ENCODE data around the gene TIGAR. TPM values are rescaled to one million over a fixed set of nuclear protein-coding genes. Genes with fewer than 3 reads are reported as not detected.

TIGAR gene
- total and polyA plus RNA-seq, 2 of the 8 experiments (the other 6 are each of a cell fraction or from before 2014, with no cell fraction given): 3.8 to 26.4 TPM

GRCh38 chr12:4282103-4282891 lies 38.7 kb upstream of the TIGAR start:
- Histone ChIP-seq H3K4me1 (replicated peaks in 1 of 4; ENCODE audit: control insufficient read depth in 3 of 4, insufficient read depth in 4 of 4, low read length in 3 of 4) (peaks cover 0 to 6% (median 3%) of the 10 kb centered on the region in 4 experiments), H4K91ac (replicated peaks; ENCODE audit: insufficient read length, low read length) (no peak overlapping the region), H3K27me3 (replicated peaks in 1 of 4; ENCODE audit: control insufficient read depth in 3 of 4, extremely low read depth in 1 of 4, insufficient read depth in 3 of 4, low read length in 3 of 4) (no peaks in the 10 kb centered on the region), H4K20me1 (replicated peaks in 1 of 2; ENCODE audit: control insufficient read depth in 1 of 2, insufficient read depth in 2 of 2, low read length in 2 of 2) (peaks cover 36 to 68% of the 10 kb centered on the region in 2 experiments), H3K79me1 (ENCODE audit: low read depth, low read length) (peaks cover 30% of the 10 kb centered on the region), H3K27ac (ENCODE audit: low read depth, low read length) (no peak overlapping the region), H3K4me3 (ENCODE audit: extremely low read depth in 1 of 4, insufficient read depth in 2 of 4, low read depth in 3 of 4, low read length in 4 of 4) (no peak overlapping the region), H3K4ac (replicated peaks; ENCODE audit: insufficient read length, low read depth, low read length) (no peak overlapping the region), H2AK5ac (ENCODE audit: low read depth, low read length) (no peak overlapping the region), H2BK5ac (ENCODE audit: low read depth, low read length) (no peak overlapping the region), H3K36me3 (ENCODE audit: control insufficient read depth in 2 of 4, insufficient read depth in 4 of 4, low read length in 3 of 4) (peaks cover 60 to 100% (median 90%) of the 10 kb centered on the region in 4 experiments), H2BK15ac (ENCODE audit: low read length) (no peak overlapping the region), H4K5ac (ENCODE audit: insufficient read length, low read depth, low read length) (no peak overlapping the region), H3K14ac (ENCODE audit: insufficient read length) (no peak overlapping the region), H3K79me2 (ENCODE audit: control insufficient read depth in 1 of 2, insufficient read depth in 2 of 2, low read length in 2 of 2) (peaks cover 0 to 96% of the 10 kb centered on the region in 2 experiments; a peak in 3 of 4 replicates), H3K23ac (ENCODE audit: insufficient read length) (no peak overlapping the region), H2AFZ (ENCODE audit: low read length) (no peak overlapping the region), H2BK12ac (ENCODE audit: low read depth, low read length) (no peak overlapping the region), H3K9ac (replicated peaks in 1 of 4; ENCODE audit: extremely low read depth in 1 of 4, low read depth in 3 of 4, low read length in 3 of 4) (no peak overlapping the region), H4K8ac (ENCODE audit: extremely low read depth, insufficient read depth, low read length) (no peak overlapping the region; the same call in 1 of the 2 replicates), H2BK120ac (replicated peaks; ENCODE audit: low read depth, low read length) (no peak overlapping the region), H2BK20ac (ENCODE audit: low read length) (no peak overlapping the region), H3K9me3 (ENCODE audit: insufficient read depth in 2 of 2, low read depth in 1 of 2, low read length in 1 of 2) (no peaks in the 10 kb centered on the region), H3K18ac (ENCODE audit: extremely low read depth, low read length) (no peak overlapping the region), H3K56ac (replicated peaks; ENCODE audit: insufficient read length, low read depth, low read length) (no peak overlapping the region), H3K23me2 (ENCODE audit: low read depth, low read length) (no peaks in the 10 kb centered on the region), H3K4me2 (ENCODE audit: insufficient read depth in 1 of 2, low read depth in 2 of 2, low read length in 2 of 2) (no peak overlapping the region)
- WGBS, 2 experiments (ENCODE audit: extremely low coverage in 1 of 2, insufficient coverage in 1 of 2, insufficient read length in 1 of 2, insufficient replicate concordance in 2 of 2, low coverage in 1 of 2, low lambda C conversion rate in 2 of 2, missing lambda C conversion rate in 1 of 2): 92% methylated on average over 16 of the region's 16 CpGs; no CpG with 5 or more reads in 1 of the 2 experiments
- FAIRE-seq (no peak), DNase-seq (ENCODE audit: low read depth in 1 of 2, low spot score in 2 of 2) (peak in 1 of 2 experiments; percentile 45)
- ChIA-PET CTCF (ENCODE audit: partially characterized antibody) (interaction anchor here (0.6 to 3.4 kb wide), 23 partner anchors 10 to 474 kb away, joined by 3 to 20 read pairs (median 4); no protein-coding TSS in a partner anchor), POLR2A (ENCODE audit: partially characterized antibody) (interaction anchor here (0.6 to 29.3 kb wide), 10 partner anchors 10 to 401 kb away, joined by 3 to 531 read pairs (median 4); partner anchors contain the start of gene CCND2)
- no peak for TF ChIP-seq RBBP5 (IDR thresholded peaks at IDR 0.05; ENCODE audit: borderline replicate concordance, low read depth, low read length)
- TF ChIP-seq POLR2AphosphoS5 (IDR thresholded peaks at IDR 0.05; ENCODE audit: low read depth, low read length): peak; percentile 25
- TF ChIP-seq E2F6 (IDR thresholded peaks at IDR 0.05): no peak
- TF ChIP-seq EGR1 (IDR thresholded peaks at IDR 0.05; ENCODE audit: borderline replicate concordance, low read depth, low read length): no peak
- TF ChIP-seq POLR2A (IDR thresholded peaks at IDR 0.05; ENCODE audit: control extremely low read depth in 1 of 2, low read depth in 2 of 2, low read length in 2 of 2): no peak; a peak in 1 of 3 replicates
